Adrenal gland (tissue), 12 donors: Measurements from ENCODE around the gene CCDC154. TPM values are rescaled to one million over a fixed set of nuclear protein-coding genes. Genes with fewer than 3 reads are reported as not detected.

ENCODE experiments used
- DNase-seq, 7 donors: peaks; one replicate each; pipeline ENCODE4 v3.0.0-alpha.2; 2019 to 2020
- H3K27ac ChIP-seq, 5 donors: fragments of 200-600 bp; sonication (generic) in 4 of 5; 1 replicate in 3 of 5; 2 replicates in 2 of 5; pipeline versions ENCODE4 v1.5.1 to v1.8.0; 2016 to 2020; ENCODE audit warnings: mild to moderate bottlenecking in 1 of 5
- H3K27me3 ChIP-seq: fragments of 200-600 bp; 2 replicates; pipeline ENCODE4 v1.8.0; 2021
- H3K36me3 ChIP-seq, 2 donors: fragments of 200-600 bp; replicated peaks in 1 of 2; 1 replicate in 1 of 2; 2 replicates in 1 of 2; pipeline versions ENCODE4 v1.5.1 to v1.8.0; 2018 to 2022
- H3K4me1 ChIP-seq, 2 donors: fragments of 200-600 bp; replicated peaks in 1 of 2; 1 replicate in 1 of 2; 2 replicates in 1 of 2; pipeline versions ENCODE4 v1.5.1 to v1.8.0; 2018 to 2021
- H3K4me3 ChIP-seq, 4 donors: fragments of 200-600 bp; sonication (generic) in 3 of 4; one replicate each; pipeline ENCODE4 v1.5.1; 2016 to 2018
- H3K9me3 ChIP-seq, 3 donors: fragments of 200-600 bp; sonication (generic) in 1 of 3; replicated peaks in 1 of 3; 1 replicate in 2 of 3; 2 replicates in 1 of 3; pipeline versions ENCODE4 v1.5.1 to v1.8.0; 2016 to 2021
- POLR2A ChIP-seq, 2 donors: fragments of 450-650 bp; IDR thresholded peaks; one replicate each; pipeline ENCODE4 v1.6.1; 2017; ENCODE audit warnings: antibody characterized with exemption in 2 of 2, mild to moderate bottlenecking in 2 of 2, moderate library complexity in 1 of 2
- WGBS, 4 donors: extraction: QIAGEN DNeasy Blood & Tissue Kit in 2 of 4; methylation state at CpG; one replicate each; pipeline versions ENCODE4 v1.1.5 to v1.1.7; 2013 to 2017; 5-methylcytosine and 5-hydroxymethylcytosine counted together
- intact Hi-C, 2 donors: fragments of 100-400 bp; cut with DNase I; formaldehyde crosslinking; loops; one replicate each; pipeline versions ENCODE4 v1.14.1 to v1.15.0; 2022 to 2023
- polyA plus RNA-seq, 3 donors: library from polyadenylated mRNA; stranded (reverse); fragments of 200-250 nt in 2 of 3; fragments of 350-450 nt in 1 of 3; fragmentation: Illumina TruSeq in 1 of 3; extraction: RNeasy Lipid Tissue Mini Kit (QIAGEN cat#74804) in 1 of 3; gene quantifications; one replicate each; pipeline ENCODE4 v1.2.3, GENCODE V29; 2013 to 2014
- total RNA-seq, 9 donors: library from RNA; depleted of rRNA in 4 of 9; stranded (reverse); fragments of >200 nt in 4 of 9; fragments of 120-200 nt in 1 of 9; fragmentation: NEBNext Ultra II Directional in 1 of 9; extraction: Animal tissue kit (Norgen Biotek cat#: 25700) in 1 of 9; gene quantifications; one replicate each; pipeline versions ENCODE4 v1.1.0 to v1.2.4, GENCODE V29; 2013 to 2023
- TF ChIP-seq, protein P1 (sequence below), 6 experiments: fragments of 450-650 bp in 4 of 6; fragments of 200-600 bp in 2 of 6; sonication (generic) in 1 of 6; IDR thresholded peaks; 1 replicate in 5 of 6; 2 replicates in 1 of 6; pipeline versions ENCODE4 v1.5.1 to v1.8.0; 2016 to 2021; ENCODE audit warnings: antibody characterized with exemption in 6 of 6, mild to moderate bottlenecking in 2 of 6, moderate library complexity in 1 of 6
- donor health status: healthy with polysubstance abuse.
- donor health status: Bipolar disorder and iron deficiency.
- donor health status: DM: yes; HTN: yes; CAD: no.
- donor health status: DM: no; HTN: no; CAD: no.
- donor health status: DM: no; HTN: no; CAD: no.
- donor health status: DM: yes; HTN: yes; CAD: no.

Gene CCDC154
- total and polyA plus RNA-seq, 12 donors = 0.28 to 39.7 (median 1.1) TPM; not detected in 1

DNA sequence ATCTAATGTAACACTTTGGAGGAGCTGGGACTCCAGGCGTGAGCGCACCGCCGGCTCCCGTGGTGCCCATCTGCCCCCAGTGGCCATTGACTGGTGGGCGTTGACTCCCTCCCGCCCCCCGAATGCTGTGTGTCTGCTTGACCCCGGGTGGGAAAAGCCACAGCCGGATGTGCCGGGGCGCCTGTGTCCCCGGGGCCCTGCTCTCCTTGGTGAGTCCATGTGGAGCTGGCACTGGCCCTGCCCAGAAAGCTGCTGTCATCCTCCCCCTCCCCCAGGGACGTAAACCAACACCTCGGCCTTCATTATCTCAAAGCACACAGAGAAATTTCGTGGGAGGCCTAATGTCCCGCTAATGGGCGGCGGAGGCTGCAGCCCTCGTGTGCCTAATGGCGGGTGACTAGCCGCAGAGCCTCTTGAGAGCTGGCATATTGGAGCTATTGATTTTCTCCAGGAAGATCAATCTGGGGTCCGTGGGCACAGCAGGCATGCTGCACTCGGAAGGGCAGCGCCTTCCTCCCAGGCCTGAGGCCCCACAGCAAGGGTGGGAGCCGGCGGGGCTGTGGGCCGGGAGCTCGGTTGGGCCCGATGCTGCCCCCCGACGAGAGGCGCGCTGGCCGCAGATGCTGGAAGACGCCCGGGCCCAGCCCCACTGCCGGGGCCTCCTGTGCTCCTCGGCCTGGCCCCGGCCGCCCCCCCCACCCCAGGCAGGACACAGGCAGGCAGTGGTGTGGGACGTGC lies 17.5 kb downstream of the CCDC154 start:
- TF ChIP-seq POLR2A (IDR thresholded peaks at IDR 0.05) = no peak
- TF ChIP-seq, protein P1, sequence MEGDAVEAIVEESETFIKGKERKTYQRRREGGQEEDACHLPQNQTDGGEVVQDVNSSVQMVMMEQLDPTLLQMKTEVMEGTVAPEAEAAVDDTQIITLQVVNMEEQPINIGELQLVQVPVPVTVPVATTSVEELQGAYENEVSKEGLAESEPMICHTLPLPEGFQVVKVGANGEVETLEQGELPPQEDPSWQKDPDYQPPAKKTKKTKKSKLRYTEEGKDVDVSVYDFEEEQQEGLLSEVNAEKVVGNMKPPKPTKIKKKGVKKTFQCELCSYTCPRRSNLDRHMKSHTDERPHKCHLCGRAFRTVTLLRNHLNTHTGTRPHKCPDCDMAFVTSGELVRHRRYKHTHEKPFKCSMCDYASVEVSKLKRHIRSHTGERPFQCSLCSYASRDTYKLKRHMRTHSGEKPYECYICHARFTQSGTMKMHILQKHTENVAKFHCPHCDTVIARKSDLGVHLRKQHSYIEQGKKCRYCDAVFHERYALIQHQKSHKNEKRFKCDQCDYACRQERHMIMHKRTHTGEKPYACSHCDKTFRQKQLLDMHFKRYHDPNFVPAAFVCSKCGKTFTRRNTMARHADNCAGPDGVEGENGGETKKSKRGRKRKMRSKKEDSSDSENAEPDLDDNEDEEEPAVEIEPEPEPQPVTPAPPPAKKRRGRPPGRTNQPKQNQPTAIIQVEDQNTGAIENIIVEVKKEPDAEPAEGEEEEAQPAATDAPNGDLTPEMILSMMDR (IDR thresholded peaks at IDR 0.05) = no peak
- 79 to 90% (median 84%) methylated on average over 11 to 42 of the region's 42 CpGs for WGBS, 4 donors
- Histone ChIP-seq H3K36me3 (no peaks in the 10 kb centered on the region), H3K27ac (no peak overlapping the region), H3K9me3 (no peaks in the 10 kb centered on the region), H3K4me3 (no peak overlapping the region), H3K4me1 (no peaks in the 10 kb centered on the region), H3K27me3 (no peaks in the 10 kb centered on the region)
- intact Hi-C loops = no loop called here
- DNase-seq = no peak

DNA sequence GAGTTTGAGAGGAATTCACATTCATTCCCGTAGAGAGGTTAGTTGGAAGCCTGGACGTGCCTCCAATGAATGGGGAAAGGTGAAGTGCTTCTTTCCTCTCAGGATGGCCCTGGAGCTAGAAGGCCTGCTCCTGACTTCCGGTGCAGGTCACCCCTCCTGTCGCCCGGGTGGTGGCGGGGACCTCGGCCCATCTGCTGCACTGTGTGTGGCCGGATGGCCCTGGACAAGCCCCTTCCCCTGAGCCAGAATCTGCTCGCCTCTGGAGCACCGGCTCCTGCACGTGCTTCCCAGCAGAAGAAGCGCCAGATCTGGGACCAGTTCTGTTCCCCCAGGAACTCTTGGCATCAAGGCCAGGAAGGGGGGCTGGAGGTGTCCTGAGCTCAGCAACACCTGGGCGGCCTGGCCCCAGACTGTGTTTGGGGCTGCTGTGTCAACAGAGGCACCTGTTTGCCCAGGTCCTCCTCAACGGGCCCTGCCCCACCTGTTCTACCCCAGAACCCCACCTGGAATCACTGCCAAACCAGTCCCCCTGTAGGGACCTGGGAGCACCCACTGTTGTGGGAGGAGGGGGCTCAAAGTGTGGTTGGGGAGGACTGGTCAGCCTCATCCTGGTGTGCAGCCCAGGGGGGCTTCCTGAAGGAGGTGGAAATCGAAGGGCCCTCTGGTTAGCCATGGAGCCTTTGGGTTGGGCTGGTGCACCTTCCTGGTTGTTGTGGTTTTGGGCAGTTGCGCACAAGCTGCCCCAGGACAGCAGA lies 18.6 kb downstream of the CCDC154 start:
- no peaks in the 10 kb centered on the region for H3K27me3 ChIP-seq
- no peak for TF ChIP-seq POLR2A (IDR thresholded peaks at IDR 0.05)
- TF ChIP-seq, protein P1 (IDR thresholded peaks at IDR 0.05) = no peak
- H3K4me1 ChIP-seq = peaks cover 0 to 6% of the 10 kb centered on the region in 2 donors
- 84 to 93% (median 90%) methylated on average over 4 to 16 of the region's 16 CpGs for WGBS, 4 donors
- H3K4me3 ChIP-seq = no peak overlapping the region
- no peak overlapping the region for H3K27ac ChIP-seq
- intact Hi-C loops = no loop called here
- no peaks in the 10 kb centered on the region for H3K36me3 ChIP-seq
- no peaks in the 10 kb centered on the region for H3K9me3 ChIP-seq
- DNase-seq = no peak

DNA sequence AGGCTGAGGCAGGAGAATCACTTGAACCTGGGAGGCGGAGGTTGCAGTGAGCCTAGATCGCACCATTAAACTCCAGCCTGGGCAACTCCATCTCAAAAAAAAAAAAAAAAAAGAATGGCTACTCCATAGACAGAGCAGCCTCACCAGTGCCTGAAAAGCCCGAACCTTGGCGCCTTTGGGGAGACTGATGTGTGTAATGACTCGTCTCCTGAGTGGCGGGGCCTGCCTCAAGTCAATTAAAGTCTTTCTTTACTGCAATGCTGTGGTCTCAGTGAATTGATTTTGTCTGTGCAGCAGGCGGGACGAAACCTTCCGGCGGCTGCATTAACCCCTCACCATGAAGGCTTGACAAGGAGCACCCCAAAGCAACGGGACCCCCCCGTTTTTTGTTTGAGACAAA lies 20.3 kb downstream of the CCDC154 start:
- TF ChIP-seq POLR2A (IDR thresholded peaks at IDR 0.05) = no peak
- TF ChIP-seq, protein P1 (IDR thresholded peaks at IDR 0.05) = no peak
- intact Hi-C loops = no loop called here
- no peaks in the 10 kb centered on the region for H3K36me3 ChIP-seq
- no peak for DNase-seq
- peaks cover 6 to 17% of the 10 kb centered on the region in 2 donors for H3K4me1 ChIP-seq
- H3K27ac ChIP-seq = no peak overlapping the region
- H3K27me3 ChIP-seq = no peaks in the 10 kb centered on the region
- H3K9me3 ChIP-seq = no peaks in the 10 kb centered on the region
- no peak overlapping the region for H3K4me3 ChIP-seq
- WGBS, 4 donors = 92 to 95% (median 93%) methylated on average over 12 of the region's 12 CpGs

DNA sequence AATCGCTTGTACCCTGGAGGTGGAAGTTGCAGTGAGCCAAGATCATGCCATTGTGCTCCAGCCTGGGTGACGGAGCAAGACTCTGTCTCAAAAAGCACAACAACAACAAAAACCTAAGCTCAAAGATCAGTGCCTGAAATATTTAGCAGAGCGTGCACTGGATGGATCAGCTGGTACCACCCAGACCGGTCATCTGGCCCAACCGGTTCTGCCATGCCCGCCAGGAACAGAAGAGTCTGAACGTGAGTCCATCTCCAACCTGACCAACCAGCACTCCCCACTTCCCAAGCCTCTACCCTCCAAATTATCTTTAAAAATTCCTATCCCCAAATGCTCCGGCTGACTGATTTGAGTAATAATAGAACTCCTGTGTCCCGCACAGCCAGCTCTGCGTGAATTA lies 22.3 kb downstream of the CCDC154 start:
- Histone ChIP-seq H3K36me3 (no peaks in the 10 kb centered on the region), H3K4me3 (no peak overlapping the region), H3K27me3 (no peaks in the 10 kb centered on the region), H3K4me1 (peaks cover 6 to 18% of the 10 kb centered on the region in 2 donors), H3K27ac (peak overlapping the region in 2 of 5 donors; percentile 93 to 96), H3K9me3 (no peaks in the 10 kb centered on the region)
- 84 to 96% (median 88%) methylated on average over 10 of the region's 10 CpGs for WGBS, 4 donors
- no peak for DNase-seq
- intact Hi-C loops = no loop called here
- TF ChIP-seq, protein P1 (IDR thresholded peaks at IDR 0.05) = no peak
- no peak for TF ChIP-seq POLR2A (IDR thresholded peaks at IDR 0.05)
